PFSK-1 (cell line): Measurements from ENCODE around the gene SCAMP2.

ENCODE experiments used
- FOXP2 ChIP-seq: optimal IDR thresholded peaks from 2 replicates; pipeline ENCODE3; 2011; ENCODE audit warnings: borderline replicate concordance, control low read depth, inconsistent platforms; ENCODE audit not compliant: insufficient read depth; ENCODE audit errors: extremely low read length, extremely low read depth
- POLR2AphosphoS5 ChIP-seq: IDR thresholded peaks from 2 replicates; pipeline ENCODE4 v1.6.1; 2012; ENCODE audit warnings: low read depth, mild to moderate bottlenecking, control low read depth, low read length, moderate library complexity
- REST ChIP-seq, 2 experiments: IDR thresholded peaks; 2 replicates each; pipeline versions ENCODE4 v1.6.1 to v1.8.0; 2011 to 2012; ENCODE audit warnings: low read depth in 2 of 2, low read length in 2 of 2, control low read depth in 1 of 2, inconsistent platforms in 1 of 2, mild to moderate bottlenecking in 1 of 2, moderate library complexity in 1 of 2; ENCODE audit not compliant: insufficient read depth in 1 of 2
- SIN3A ChIP-seq: IDR thresholded peaks from 2 replicates; pipeline ENCODE4 v1.6.1; 2012; ENCODE audit warnings: mild to moderate bottlenecking, low read length, moderate library complexity, borderline replicate concordance; ENCODE audit not compliant: insufficient read depth
- TAF1 ChIP-seq: IDR thresholded peaks from 2 replicates; pipeline ENCODE4 v1.6.1; 2012; ENCODE audit warnings: low read length, control low read depth, borderline replicate concordance; ENCODE audit not compliant: insufficient read depth

The SCAMP2 gene

GRCh38 chr15:74812533-74812932 lies 60.6 kb downstream of the SCAMP2 start, which contains the start of gene LMAN1L:
Gene LMAN1L (plus strand): TSS chr15:74812835. CDS start chr15:74812855, 20 bp downstream.
- TF ChIP-seq REST (IDR thresholded peaks at IDR 0.05; ENCODE audit: insufficient read depth in 1 of 2, low read depth in 2 of 2, low read length in 2 of 2) = no peak
- no peak for TF ChIP-seq POLR2AphosphoS5
- no peak for TF ChIP-seq FOXP2
- no peak for TF ChIP-seq TAF1
- no peak for TF ChIP-seq SIN3A

- TF ChIP-seq FOXP2 (no peak), TAF1 (no peak), REST (IDR thresholded peaks at IDR 0.05; ENCODE audit: insufficient read depth in 1 of 2, low read depth in 2 of 2, low read length in 2 of 2) (no peak), SIN3A (no peak), POLR2AphosphoS5 (no peak)
These were observed 63.2 kb downstream of the SCAMP2 start for GRCh38 chr15:74809956-74810355.

- no peak for TF ChIP-seq FOXP2
- TF ChIP-seq POLR2AphosphoS5 = no peak
- TF ChIP-seq TAF1 = no peak
These were observed 63.9 kb downstream of the SCAMP2 start for GRCh38 chr15:74809242-74809641.

GRCh38 chr15:74808840-74809229 lies 64.3 kb downstream of the SCAMP2 start:
- TF ChIP-seq SIN3A (no peak), FOXP2 (no peak), TAF1 (no peak), POLR2AphosphoS5 (no peak), REST (IDR thresholded peaks at IDR 0.05; ENCODE audit: insufficient read depth in 1 of 2, low read depth in 2 of 2, low read length in 2 of 2) (no peak)

GRCh38 chr15:74808078-74808839 lies 64.9 kb downstream of the SCAMP2 start:
- TF ChIP-seq POLR2AphosphoS5 (no peak), TAF1 (no peak), FOXP2 (no peak), REST (IDR thresholded peaks at IDR 0.05; ENCODE audit: insufficient read depth in 1 of 2, low read depth in 2 of 2, low read length in 2 of 2) (no peak), SIN3A (no peak)
